ENCODE results near the gene STK39.
"Not testable (repeated sequence)": the region's sequence is repeated elsewhere in the genome, so short reads cannot be mapped to it uniquely, and the experiment has no call there.

The STK39 gene

DNA sequence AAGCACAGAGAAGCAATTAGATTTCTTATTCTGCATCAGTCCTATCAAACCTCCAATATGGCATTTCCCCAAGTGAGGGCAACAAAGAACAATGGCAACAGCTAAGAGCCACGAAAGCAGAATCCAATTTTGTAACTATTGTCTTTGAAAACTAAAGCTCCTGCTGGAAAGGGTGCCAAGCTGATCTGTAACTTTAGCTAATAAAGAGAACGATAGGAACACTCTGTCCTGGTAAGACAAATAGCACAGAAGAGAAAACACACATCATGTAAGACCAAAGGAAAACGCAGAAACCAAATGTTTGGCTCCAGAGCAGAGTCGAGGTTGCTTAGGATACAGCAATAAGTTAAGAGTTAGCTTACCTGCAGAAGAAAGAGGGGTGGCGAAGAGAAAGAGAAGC, 160.5 kb downstream of the STK39 start:
- no peak for DNase-seq (ENCODE audit: low read depth)

DNA sequence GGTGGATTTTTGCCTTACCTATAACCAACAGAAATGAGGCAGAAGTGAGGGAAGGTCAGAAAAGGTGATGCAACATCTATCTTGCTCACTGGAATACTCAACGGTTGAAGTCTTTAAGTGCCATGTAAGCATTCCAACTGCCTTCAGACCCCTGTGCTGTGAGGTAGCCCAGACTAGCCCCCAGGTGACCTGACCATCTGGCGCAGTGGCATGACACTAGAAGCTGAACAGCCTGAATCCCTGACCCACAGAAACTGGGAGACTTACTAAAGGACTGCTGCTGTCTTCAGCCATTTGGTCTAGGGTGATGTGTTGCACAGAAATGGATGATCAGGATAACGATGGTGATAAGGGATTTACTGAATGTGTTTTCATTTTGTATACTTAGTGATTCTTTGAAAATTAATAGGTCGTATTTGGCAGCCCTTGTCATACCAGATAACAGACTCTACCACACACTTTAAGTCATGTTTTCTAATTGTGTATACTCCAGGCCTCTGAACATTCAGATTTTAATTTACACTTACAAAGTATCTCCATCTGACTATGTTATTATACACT, 161.5 kb downstream of the STK39 start:
- DNase-seq (ENCODE audit: low read depth), result no peak

DNA sequence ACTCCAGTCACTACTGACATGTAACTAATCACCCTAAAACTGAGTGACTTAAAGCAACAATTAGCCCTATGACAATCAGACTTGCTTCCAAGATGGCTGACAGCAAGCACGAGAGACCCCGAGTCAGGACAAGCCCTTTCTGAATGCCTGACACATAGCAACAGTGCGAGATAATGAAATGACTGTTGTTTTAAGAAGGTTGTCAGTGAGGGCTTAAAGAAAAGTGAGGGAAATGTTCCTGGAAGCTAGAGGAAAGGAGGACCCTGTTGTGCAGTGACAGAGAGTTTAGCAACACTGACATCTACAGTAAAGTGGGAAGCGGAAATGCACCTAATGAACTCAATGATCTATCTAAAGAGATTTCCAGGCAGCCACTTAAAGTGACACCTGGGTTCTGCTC, 163.1 kb downstream of the STK39 start:
- DNase-seq (ENCODE audit: low read depth), result no peak

DNA sequence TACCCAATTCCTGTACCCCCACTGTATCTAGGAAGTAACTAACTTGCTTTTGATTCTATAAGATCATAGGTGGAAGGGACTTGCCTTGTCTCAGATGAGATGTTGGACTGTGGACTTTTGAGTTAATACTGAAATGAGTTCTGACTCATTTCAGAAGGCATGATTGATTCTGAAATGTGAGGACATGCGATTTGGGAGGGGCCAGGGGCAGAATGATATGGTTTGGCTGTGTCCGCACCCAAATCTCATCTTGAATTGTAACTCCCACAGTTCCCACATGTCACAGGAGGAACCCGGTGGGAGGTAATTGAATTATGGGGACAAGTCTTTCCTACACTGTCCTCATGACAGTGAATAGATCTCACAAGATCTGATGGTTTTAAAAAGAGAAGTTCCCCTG, 165.9 kb downstream of the STK39 start:
- DNase-seq (ENCODE audit: low read depth), result not testable (repeated sequence)

DNA sequence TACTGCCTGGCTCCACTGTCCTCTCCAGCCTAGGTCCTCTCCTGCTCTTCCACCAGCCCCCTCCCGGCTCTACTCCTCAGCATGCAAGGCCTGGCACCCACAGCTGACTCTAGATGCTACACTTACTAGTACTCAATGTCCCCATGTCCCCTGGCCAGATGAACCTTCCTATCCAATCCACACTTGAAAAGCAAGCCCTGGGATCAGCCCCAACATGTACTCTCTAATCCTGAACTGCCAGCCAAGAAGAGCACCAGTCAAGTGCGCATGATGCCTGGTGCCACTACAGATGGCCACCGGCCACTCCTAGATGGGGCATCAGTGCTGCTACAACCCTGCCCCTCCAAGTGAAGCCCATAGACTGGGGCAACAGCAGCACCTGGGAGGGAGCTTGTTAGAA, 168.2 kb downstream of the STK39 start:
- no peak for DNase-seq (ENCODE audit: low read depth)

DNA sequence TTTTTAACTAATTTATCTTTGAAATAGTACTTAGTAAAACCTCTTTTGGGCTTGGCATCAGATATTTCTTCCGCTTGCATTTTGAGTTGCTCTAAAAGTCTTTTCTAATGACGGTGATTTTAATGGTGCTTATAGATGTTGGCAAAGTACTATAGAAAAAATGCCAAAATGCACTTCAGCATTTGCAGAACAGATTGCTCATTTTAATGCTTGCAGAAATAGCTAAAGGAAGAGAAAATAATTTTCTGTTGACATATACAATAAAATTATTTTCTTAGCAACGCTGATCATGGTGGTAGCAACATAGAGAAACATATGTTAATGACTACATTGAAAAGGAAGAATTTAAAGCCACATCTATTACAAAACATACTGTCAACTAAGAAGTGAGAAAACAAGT, 170.7 kb downstream of the STK39 start:
- DNase-seq (ENCODE audit: low read depth), result no peak

DNA sequence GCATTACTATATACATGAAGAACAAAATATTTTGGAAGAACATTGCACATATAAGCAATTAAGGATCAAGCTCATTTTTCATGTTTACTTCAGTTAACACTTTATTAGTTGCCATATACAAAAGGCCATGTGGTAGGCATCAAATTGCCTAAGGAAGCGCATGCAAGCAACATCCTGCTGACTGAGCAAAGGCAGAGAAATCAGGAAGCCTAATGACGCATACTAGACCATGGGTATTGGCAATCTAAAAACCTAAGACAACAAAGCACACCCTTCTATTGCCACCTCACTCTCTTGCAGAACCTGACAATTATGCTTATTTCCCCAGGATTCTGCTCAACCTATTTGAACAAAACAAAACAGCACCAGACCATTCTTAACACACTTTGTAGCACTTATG, 171.9 kb downstream of the STK39 start:
- DNase-seq (ENCODE audit: low read depth), result no peak

DNA sequence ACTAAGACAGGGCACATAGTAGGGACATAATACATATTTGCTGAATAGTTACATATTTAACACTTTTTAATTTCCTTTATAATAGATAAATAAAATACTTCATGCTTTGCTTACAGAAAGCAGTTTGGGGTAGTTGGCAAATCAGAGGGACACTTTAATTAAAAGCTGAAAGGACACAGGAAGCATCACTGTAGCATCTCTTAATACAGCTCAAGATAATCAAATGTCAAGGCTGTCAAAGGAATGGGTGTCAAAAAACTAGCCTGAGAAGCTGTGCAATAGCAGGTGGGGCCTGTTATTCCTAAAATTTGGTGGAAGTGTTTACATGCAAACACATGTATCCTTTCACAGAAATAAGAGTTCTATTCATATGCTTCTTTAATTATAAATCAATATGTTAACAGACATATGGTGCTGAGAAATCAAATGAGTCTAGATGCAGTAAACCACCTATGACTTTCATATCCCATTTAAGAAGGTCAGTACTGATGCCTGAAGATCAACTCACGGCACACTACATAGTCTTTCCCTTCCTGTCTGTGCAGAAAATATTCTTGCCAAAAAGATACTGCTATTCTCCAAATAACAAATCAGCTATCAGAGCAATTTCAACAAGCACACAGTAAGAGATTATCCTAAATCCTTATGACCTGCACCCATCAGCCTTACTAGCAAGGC, 174.6 kb downstream of the STK39 start:
- DNase-seq (ENCODE audit: low read depth), result no peak

DNA sequence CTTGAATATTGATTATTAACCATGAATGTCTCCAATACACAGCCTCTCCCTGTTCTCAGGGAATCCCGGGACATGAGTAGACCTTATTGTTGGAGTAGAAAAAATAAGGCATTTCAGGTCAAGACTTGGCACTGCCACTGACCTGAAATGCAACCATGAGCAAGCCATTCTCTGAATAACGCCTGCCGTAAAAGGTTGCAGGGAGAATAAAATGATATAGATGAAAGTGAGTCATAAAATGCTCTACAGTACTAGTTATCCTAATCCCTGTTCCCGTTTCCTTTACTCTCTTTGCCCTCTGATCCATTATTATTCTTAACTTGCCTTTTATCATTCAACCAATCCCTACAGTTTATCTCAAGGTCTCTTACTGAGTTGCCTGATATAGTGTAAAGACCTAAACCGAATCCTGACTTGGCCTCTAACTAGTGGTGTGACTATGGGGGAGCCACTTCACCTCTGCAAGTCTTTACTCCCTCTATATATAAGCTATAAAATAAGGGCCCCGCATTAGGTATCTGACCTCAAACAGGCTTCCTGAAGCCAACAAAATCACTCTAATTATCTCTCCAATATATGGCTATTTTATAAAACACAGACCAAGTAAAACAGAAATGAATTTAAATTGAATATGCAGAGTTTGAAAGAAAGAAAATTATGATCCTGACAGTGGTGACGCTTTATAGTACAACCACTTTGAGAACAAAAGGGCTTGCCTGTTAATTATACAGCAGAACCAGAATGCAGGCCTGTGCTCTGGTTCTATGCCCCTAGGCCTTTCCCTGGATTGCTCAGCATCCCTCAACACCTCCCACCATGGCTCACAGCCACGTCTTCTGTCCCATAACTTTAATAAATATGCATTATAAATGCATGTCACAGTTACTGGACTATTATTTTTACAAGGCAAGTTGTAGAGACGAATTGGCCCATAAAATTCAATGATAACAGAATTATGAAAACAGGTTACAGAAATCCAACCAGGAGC, 183.1 kb downstream of the STK39 start:
- DNase-seq (ENCODE audit: low read depth), result no peak

DNA sequence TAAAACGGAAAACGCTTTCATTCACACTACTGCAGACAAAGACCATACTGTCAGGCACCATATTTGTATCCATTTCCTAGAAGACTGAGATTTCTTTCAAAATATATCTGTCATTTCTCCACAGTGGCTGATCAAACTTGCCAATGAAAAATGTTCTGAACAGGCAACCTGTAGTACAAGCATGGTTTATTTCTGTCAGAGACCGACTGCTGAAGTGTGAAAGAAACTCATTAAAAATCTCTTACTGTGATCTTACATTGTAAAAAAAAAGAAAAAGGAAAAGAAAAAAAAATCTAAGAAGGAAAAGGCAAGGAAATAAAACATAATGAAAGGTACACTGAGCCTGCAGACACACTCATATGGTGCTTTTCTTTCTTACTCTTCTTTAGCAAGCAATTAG, 184.5 kb downstream of the STK39 start:
- no peak for DNase-seq (ENCODE audit: low read depth)

DNA sequence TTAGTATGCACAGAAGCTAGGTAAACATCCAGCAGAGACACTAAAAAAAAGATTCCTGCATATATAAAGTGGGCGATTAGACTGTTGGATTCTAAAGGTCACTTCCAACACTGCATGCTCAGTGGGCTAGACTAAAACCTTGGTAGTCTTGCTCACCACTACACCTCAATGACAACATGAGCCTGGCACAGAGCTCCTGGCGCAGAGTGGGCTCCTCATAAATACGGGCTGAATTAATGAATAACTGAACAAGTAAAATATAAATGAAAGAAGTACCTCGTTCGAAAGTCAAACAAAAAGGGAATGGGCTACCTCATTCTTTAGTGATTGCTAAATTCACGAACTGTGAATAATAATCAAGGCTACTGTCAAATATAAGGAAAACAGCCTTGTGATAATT, 185.3 kb downstream of the STK39 start:
- no peak for DNase-seq (ENCODE audit: low read depth)

DNA sequence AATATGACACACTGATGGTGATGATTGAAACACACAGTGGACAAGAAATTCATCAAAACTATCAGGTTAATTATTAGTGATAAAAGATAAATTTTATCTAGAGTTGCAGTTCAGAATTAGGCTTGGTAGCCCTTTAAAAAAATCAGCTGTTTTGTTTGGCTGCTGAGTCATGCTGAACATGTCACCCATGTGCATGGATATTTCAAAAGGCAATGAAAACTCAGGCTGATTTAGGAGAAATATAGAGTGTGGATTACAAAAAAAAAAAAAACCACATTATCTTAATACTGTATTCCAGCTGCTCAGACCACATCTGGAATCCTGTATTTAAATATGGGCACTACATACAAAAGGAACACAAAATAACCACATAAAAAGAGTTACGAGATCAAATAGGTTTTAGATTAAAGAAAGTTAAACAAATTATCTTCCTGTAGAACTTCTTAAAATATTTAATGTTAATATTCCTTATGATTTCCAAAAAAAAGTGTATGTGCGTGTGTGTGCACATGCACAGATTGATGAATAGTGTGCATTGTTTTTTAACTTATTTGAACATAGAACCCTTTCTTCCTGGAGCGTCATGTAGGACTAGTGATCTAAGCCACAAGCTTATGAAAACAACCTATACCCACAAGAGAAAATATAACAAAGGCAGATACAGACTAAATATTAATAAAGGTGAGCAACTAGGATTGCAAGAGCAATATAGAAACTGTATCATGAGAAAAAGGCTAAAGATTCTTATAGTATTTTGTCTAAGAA, 186.2 kb downstream of the STK39 start:
- peak; percentile 57 for DNase-seq (ENCODE audit: low read depth)

DNA sequence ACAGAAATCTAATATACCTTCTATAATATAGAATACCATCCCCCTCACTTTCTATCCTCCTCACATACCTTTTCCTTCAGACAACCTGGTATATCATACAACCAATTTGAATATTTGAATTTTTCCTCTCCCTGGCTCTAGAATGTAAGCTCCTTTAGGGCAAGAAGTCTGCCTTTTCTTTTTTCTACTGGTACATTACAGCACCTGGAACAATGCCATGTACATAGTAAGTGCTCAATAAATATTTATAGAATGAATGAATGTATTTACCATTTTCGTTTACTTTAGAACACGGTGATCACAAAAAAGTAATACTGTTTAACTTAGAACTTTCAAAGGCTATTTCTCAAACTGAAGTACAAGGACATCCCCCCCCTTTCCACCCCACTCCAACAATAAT, 187.6 kb downstream of the STK39 start:
- no peak for DNase-seq (ENCODE audit: low read depth)

DNA sequence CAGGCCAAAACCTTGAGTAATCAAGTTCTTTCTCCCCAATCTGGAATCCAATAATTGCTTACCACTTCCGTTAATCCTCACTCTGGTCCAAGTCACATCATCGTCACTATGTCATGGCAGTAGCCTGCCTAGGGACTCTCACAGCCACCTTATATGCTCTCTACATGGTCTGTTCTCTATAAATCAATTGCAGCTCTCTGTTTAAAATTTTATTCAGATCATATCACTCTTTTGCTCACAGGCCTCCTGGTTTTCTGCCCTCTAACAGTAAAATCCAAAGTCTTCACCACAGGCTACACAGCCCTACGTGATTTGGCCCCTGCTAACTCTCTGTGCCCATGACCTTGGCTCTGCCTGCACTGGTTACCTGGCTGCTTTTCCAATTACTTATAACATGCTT, 188.7 kb downstream of the STK39 start:
- DNase-seq (ENCODE audit: low read depth), result no peak

DNA sequence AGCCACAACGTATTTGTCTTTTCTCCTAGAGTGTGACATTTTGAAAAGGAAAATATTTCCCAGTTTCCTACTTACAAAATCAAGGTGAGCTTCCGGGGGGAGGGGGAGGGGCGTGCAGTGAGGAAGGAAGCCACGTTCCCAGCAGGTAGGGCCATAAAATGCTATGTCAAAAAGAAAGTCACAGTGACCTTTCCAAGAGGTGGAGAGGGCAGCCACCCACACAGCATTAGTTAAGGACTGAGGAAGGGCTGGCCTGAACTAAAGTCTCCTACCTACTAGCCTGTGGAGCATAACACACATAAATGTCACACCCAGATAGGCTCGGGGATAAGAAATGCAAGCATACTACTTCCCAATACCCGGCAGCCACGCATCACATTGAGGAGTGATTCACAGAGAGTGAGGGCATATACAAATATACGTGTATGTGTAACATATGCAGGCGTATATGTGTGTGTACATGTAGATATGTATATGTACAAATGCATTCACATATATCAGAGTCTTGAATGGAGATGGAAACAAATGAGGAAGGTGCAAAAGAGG, 191.1 kb downstream of the STK39 start:
- no peak for DNase-seq (ENCODE audit: low read depth)

DNA sequence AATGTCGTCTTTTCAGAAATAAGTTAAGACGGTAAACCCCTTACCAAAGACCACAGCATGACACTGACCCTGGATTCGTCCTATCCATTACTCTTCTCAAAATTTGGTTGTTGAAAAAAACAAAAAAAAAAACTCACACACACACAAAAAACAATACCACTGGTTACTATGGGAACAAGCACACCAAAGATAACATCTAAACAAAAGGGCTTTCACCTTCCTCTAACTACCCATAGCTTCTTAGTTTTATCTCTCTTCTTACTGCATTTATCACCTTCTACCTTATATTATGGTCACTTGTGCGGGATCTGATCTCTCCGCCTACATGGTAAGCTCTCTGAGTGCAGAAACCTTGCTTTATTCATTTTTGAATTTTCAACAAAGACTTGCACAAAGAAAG, 192.7 kb downstream of the STK39 start:
- no peak for DNase-seq (ENCODE audit: low read depth)

DNA sequence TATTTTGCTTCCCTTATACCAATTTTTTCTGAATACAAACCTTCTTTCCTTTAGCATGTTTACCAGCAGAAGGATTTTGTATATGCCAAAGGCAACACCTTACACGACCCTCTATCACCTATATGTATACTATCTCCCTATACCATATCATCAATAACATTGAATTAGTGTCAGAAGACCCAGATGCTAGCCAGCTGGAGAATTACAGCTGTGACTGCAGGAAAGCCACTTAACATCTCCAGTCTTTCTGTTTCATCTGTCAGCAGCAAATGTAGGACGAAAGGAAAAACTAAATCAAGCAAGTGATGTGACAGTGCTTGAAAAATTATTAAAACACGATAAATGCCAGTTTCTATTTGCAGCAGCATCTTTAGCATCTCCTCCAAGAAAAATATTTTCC, 193.7 kb downstream of the STK39 start:
- DNase-seq (ENCODE audit: low read depth), result no peak

DNA sequence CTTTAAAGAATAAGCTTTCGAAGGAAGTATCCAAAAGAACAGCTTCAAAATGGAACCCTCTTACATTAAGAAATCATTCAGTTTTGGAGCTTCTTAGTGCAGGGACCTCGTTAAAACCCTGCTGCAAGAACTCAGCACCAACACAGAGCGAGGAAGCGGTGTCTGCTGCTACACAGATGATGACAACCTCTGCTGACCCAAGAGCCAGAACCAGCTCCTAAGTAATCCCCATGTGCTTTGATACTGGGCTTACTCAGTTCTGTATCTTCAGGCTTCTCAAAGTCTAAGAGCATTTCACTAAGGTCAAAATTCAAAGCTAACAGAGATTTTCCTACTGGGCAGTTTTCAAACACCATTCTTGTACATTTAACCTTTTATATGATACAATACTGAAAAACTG, 194.6 kb downstream of the STK39 start:
- DNase-seq (ENCODE audit: low read depth), result no peak

DNA sequence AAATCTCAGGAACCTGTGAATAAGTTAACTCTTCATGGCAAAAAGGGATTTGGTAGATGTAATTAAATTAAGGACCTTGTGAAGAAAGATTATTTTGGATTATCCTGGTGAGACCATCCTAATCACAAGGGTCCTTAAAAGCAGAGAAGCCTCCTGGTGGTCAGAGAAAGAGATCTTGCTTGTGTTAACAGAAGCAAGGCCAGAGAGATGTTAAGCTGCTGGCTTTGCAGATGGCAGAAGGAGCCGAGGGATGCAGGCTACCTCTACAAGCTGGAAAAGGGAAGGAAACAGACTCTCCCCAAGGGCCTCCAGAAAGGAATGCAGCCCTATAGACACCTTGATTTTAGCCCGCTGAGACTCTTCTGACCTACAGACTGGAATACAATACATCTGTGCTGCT, 197.0 kb downstream of the STK39 start:
- no peak for DNase-seq (ENCODE audit: low read depth)

DNA sequence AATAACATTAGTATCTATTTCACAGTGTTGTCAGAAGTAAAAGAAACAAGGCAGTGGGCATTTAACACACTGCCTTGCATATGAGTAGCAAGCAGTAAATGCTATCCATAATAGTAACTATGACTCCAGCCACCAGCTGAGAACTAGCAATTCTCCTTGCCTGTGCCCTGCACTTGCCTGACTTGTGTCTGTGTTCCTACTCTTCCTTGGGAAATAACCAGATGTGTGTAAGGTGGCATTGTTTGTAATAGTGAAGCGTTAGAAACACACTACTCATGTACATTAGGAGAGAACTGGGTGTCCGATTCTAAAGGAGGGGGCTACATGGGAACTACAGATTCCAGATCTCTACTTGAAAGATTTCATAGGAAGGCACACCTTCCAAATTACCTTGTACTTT, 197.8 kb downstream of the STK39 start:
- no peak for DNase-seq (ENCODE audit: low read depth)

DNA sequence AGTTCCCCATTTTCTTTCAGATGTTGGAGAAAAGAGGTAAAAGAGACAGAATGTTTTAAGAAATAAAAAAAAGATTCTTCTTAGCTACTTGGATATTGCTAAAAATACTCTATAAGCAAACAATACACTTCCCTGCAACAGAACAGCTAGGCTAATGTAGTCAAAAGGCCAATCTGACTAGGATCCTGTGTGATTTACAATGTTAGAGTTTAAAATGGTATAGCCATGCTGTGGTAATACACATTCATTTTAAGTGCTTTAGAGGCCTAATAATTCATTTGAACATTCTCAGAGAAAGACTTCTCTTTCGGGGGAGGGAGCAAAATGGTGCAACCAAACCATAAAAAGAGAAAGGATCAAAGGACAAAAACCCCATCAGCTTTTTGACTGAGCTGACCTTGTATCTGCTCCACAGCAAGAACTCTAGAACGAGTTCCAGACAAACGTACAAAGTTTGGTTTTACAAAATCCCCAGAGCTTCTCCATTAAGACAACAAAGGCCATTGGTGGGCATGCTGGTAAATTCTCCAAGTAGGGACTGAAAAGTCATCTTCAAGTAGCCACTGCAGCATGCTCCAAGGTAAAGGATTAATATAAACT, 200.2 kb downstream of the STK39 start:
- no peak for DNase-seq (ENCODE audit: low read depth)

DNA sequence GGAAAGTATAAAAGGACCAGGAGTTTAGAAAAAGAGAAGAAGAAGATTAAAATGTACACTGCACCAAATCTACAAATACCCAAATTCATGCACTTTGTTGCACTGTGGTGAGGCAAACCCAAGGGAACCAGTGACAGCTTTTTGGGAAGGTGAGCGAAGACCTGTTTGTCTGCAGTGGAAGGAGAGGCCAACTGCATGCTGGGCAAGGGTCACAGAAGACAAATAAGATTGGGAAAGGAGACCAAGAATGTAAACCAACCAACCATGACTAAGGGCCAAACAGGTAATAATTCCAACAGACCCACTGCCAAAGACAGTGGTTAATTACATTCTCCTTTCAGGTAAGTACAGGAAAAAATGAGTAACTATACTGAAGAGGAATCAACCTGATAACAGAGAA, 202.8 kb downstream of the STK39 start:
- DNase-seq (ENCODE audit: low read depth), result no peak
